H1 (cell line): ENCODE results near the gene BPIFB6. TPM values are rescaled to one million over a fixed set of nuclear protein-coding genes. Genes with fewer than 3 reads are reported as not detected.

Experiments used
- CTCF ChIA-PET: fragments of 300-600 bp; sonication (Branson Sonifier 250); formaldehyde crosslinking; loops from one replicate; lab custom pipeline; 2021; ENCODE audit not compliant: partially characterized antibody; lab: Charles Lee
- POLR2A ChIA-PET: fragments of 300-600 bp; sonication (Branson Sonifier 250); formaldehyde crosslinking; loops from one replicate; lab custom pipeline; 2021; ENCODE audit warnings: inconsistent platforms; ENCODE audit not compliant: partially characterized antibody; lab: Charles Lee
- DNase-seq, 2 experiments: peaks; one replicate each; pipeline versions ENCODE4 v3.0.0 to v3.0.0-alpha.2; 2010 to 2022; ENCODE audit warnings: low spot score in 2 of 2, low read depth in 1 of 2, mixed read lengths in 1 of 2
- FAIRE-seq: peaks from 2 replicates; lab custom pipeline; 2011; peaks lifted over from hg19 to GRCh38; lab: Jason Lieb, UNC
- H2AFZ ChIP-seq: 2 replicates; pipeline ENCODE4 v1.8.1; 2012; ENCODE audit warnings: low read length, inconsistent platforms
- H2AK5ac ChIP-seq: 2 replicates; pipeline ENCODE4 v1.6.1; 2013; ENCODE audit warnings: low read depth, low read length
- H2BK120ac ChIP-seq: replicated peaks from 2 replicates; pipeline ENCODE3; 2013; ENCODE audit warnings: low read depth, low read length, inconsistent platforms
- H2BK12ac ChIP-seq: 2 replicates; pipeline ENCODE4 v1.6.1; 2013; ENCODE audit warnings: low read depth, low read length
- H2BK15ac ChIP-seq: 2 replicates; pipeline ENCODE4 v1.6.1; 2013; ENCODE audit warnings: low read length
- H2BK20ac ChIP-seq: 2 replicates; pipeline ENCODE4 v1.6.1; 2013; ENCODE audit warnings: low read length
- H2BK5ac ChIP-seq: 2 replicates; pipeline ENCODE4 v1.6.1; 2013; ENCODE audit warnings: low read depth, low read length
- H3K14ac ChIP-seq: 2 replicates; pipeline ENCODE4 v1.6.1; 2013; ENCODE audit warnings: inconsistent platforms; ENCODE audit not compliant: insufficient read length
- H3K18ac ChIP-seq: 2 replicates; pipeline ENCODE4 v1.6.1; 2013; ENCODE audit warnings: low read length; ENCODE audit errors: extremely low read depth
- H3K23ac ChIP-seq: 2 replicates; pipeline ENCODE4 v1.6.1; 2013; ENCODE audit warnings: inconsistent platforms; ENCODE audit not compliant: insufficient read length
- H3K23me2 ChIP-seq: 2 replicates; pipeline ENCODE4 v1.6.1; 2013; ENCODE audit warnings: low read depth, low read length
- H3K27ac ChIP-seq: 2 replicates; pipeline ENCODE4 v1.6.1; 2011; ENCODE audit warnings: low read depth, low read length, inconsistent platforms
- H3K27me3 ChIP-seq, 4 experiments: replicated peaks in 1 of 4; 1 replicate in 1 of 4; 2 replicates in 3 of 4; pipeline versions ENCODE4 v1.6.1 to v1.8.1; 2011 to 2013; ENCODE audit warnings: low read length in 3 of 4, mild to moderate bottlenecking in 3 of 4, inconsistent platforms in 2 of 4, mixed read lengths in 2 of 4, moderate library complexity in 1 of 4; ENCODE audit not compliant: control insufficient read depth in 3 of 4, insufficient read depth in 3 of 4; ENCODE audit errors: extremely low read depth in 1 of 4
- H3K36me3 ChIP-seq, 4 experiments: 2 replicates each; pipeline versions ENCODE4 v1.6.1 to v1.8.1; 2011 to 2013; ENCODE audit warnings: mild to moderate bottlenecking in 4 of 4, low read length in 3 of 4, moderate library complexity in 2 of 4, control low read depth in 1 of 4, inconsistent platforms in 1 of 4; ENCODE audit not compliant: insufficient read depth in 4 of 4, control insufficient read depth in 2 of 4
- H3K4ac ChIP-seq: replicated peaks from 2 replicates; pipeline ENCODE3; 2013; ENCODE audit warnings: low read length, low read depth, mixed read lengths, inconsistent platforms; ENCODE audit not compliant: insufficient read length
- H3K4me1 ChIP-seq, 4 experiments: replicated peaks in 1 of 4; 1 replicate in 1 of 4; 2 replicates in 3 of 4; pipeline versions ENCODE4 v1.6.1 to v1.8.1; 2011 to 2013; ENCODE audit warnings: low read length in 3 of 4, inconsistent platforms in 2 of 4, mixed read lengths in 1 of 4; ENCODE audit not compliant: insufficient read depth in 4 of 4, control insufficient read depth in 3 of 4
- H3K4me2 ChIP-seq, 2 experiments: 2 replicates each; pipeline versions ENCODE4 v1.6.1 to v1.8.1; 2011 to 2013; ENCODE audit warnings: low read depth in 2 of 2, low read length in 2 of 2, control low read depth in 1 of 2, inconsistent platforms in 1 of 2, mild to moderate bottlenecking in 1 of 2; ENCODE audit not compliant: insufficient read depth in 1 of 2
- H3K4me3 ChIP-seq, 4 experiments: fragments of 200-600, 300-600 bp in 1 of 4; sonication (generic), shearing (Covaris generic), sonication (Bioruptor Twin) in 1 of 4; 2 replicates each; pipeline versions ENCODE4 v1.5.1 to v1.8.1; 2011 to 2016; ENCODE audit warnings: low read length in 4 of 4, low read depth in 3 of 4, control low read depth in 2 of 4, inconsistent platforms in 2 of 4, mild to moderate bottlenecking in 2 of 4, mixed read lengths in 1 of 4, moderate library complexity in 1 of 4; ENCODE audit not compliant: insufficient read depth in 2 of 4; ENCODE audit errors: extremely low read depth in 1 of 4
- H3K56ac ChIP-seq: replicated peaks from 2 replicates; pipeline ENCODE3; 2013; ENCODE audit warnings: low read depth, mild to moderate bottlenecking, mixed read lengths, low read length, inconsistent platforms; ENCODE audit not compliant: insufficient read length
- H3K79me1 ChIP-seq: 2 replicates; pipeline ENCODE4 v1.6.1; 2013; ENCODE audit warnings: low read depth, low read length, control low read depth
- H3K79me2 ChIP-seq, 2 experiments: 2 replicates each; pipeline versions ENCODE4 v1.6.1 to v1.8.1; 2012 to 2013; ENCODE audit warnings: low read length in 2 of 2, mild to moderate bottlenecking in 2 of 2, inconsistent platforms in 1 of 2; ENCODE audit not compliant: insufficient read depth in 2 of 2, control insufficient read depth in 1 of 2
- H3K9ac ChIP-seq, 4 experiments: replicated peaks in 1 of 4; 1 replicate in 1 of 4; 2 replicates in 3 of 4; pipeline versions ENCODE4 v1.6.1 to v1.8.1; 2011 to 2013; ENCODE audit warnings: low read depth in 3 of 4, low read length in 3 of 4, control low read depth in 2 of 4, mild to moderate bottlenecking in 2 of 4, moderate library complexity in 2 of 4, inconsistent platforms in 1 of 4; ENCODE audit errors: extremely low read depth in 1 of 4
- H3K9me3 ChIP-seq, 2 experiments: 2 replicates each; pipeline versions ENCODE4 v1.6.1 to v1.8.1; 2012 to 2013; ENCODE audit warnings: mild to moderate bottlenecking in 2 of 2, moderate library complexity in 2 of 2, control low read depth in 1 of 2, inconsistent platforms in 1 of 2, low read depth in 1 of 2, low read length in 1 of 2, mixed read lengths in 1 of 2; ENCODE audit not compliant: insufficient read depth in 2 of 2
- H4K20me1 ChIP-seq, 2 experiments: replicated peaks in 1 of 2; 2 replicates each; pipeline versions ENCODE3 to v1.8.1; 2011 to 2013; ENCODE audit warnings: inconsistent platforms in 2 of 2, low read length in 2 of 2, mild to moderate bottlenecking in 1 of 2; ENCODE audit not compliant: insufficient read depth in 2 of 2, control insufficient read depth in 1 of 2
- H4K5ac ChIP-seq: 2 replicates; pipeline ENCODE4 v1.6.1; 2013; ENCODE audit warnings: low read length, low read depth, mixed read lengths, inconsistent platforms; ENCODE audit not compliant: insufficient read length
- H4K8ac ChIP-seq: 2 replicates; pipeline ENCODE4 v1.8.0; 2013; ENCODE audit warnings: mild to moderate bottlenecking, moderate library complexity, low read length, inconsistent platforms; ENCODE audit not compliant: insufficient read depth; ENCODE audit errors: extremely low read depth
- H4K91ac ChIP-seq: replicated peaks from 2 replicates; pipeline ENCODE3; 2013; ENCODE audit warnings: low read length, mixed read lengths, inconsistent platforms; ENCODE audit not compliant: insufficient read length
- ASH2L ChIP-seq: fragments of 200-600, 300-600 bp; sonication (generic); IDR thresholded peaks from one replicate; pipeline ENCODE4 v1.7.1; 2017; ENCODE audit warnings: low read length
- CBX5 ChIP-seq: fragments of 300-800, 300-1000 bp; sonication (generic); IDR thresholded peaks from 2 replicates; pipeline ENCODE4 v1.7.1; 2016; ENCODE audit warnings: antibody characterized with exemption, low read length, low read depth
- CTCF ChIP-seq, 3 experiments: IDR thresholded peaks; 1 replicate in 2 of 3; 2 replicates in 1 of 3; pipeline versions ENCODE4 v1.5.1 to v1.6.1; 2011; ENCODE audit warnings: low read length in 3 of 3, mild to moderate bottlenecking in 3 of 3, inconsistent platforms in 2 of 3, low read depth in 1 of 3, moderate library complexity in 1 of 3; ENCODE audit not compliant: insufficient read depth in 1 of 3; ENCODE audit errors: control extremely low read depth in 1 of 3
- EGR1 ChIP-seq: IDR thresholded peaks from 2 replicates; pipeline ENCODE4 v1.6.1; 2011; ENCODE audit warnings: low read depth, low read length, borderline replicate concordance
- GTF2F1 ChIP-seq: IDR thresholded peaks from 2 replicates; pipeline ENCODE4 v1.6.1; 2012; ENCODE audit warnings: low read depth, low read length, improper control_type of control experiment, borderline replicate concordance
- HDAC2 ChIP-seq, 2 experiments: fragments of 300-600 bp in 1 of 2; sonication (generic) in 1 of 2; IDR thresholded peaks; 2 replicates each; pipeline ENCODE4 v1.6.1; 2011 to 2012; ENCODE audit warnings: low read depth in 2 of 2, low read length in 2 of 2, mild to moderate bottlenecking in 2 of 2, moderate library complexity in 2 of 2, borderline replicate concordance in 1 of 2, inconsistent platforms in 1 of 2
- JUND ChIP-seq: IDR thresholded peaks from 2 replicates; pipeline ENCODE4 v1.6.1; 2011; ENCODE audit warnings: mild to moderate bottlenecking, improper control_type of control experiment, low read length
- MAFK ChIP-seq: IDR thresholded peaks from 2 replicates; pipeline ENCODE4 v1.6.1; 2012; ENCODE audit warnings: low read depth, mild to moderate bottlenecking, improper control_type of control experiment, low read length
- POLR2A ChIP-seq, 2 experiments: IDR thresholded peaks; 1 replicate in 1 of 2; 2 replicates in 1 of 2; pipeline ENCODE4 v1.6.1; 2011; ENCODE audit warnings: low read depth in 2 of 2, low read length in 2 of 2, mild to moderate bottlenecking in 2 of 2; ENCODE audit errors: control extremely low read depth in 1 of 2
- RBBP5 ChIP-seq: IDR thresholded peaks from 2 replicates; pipeline ENCODE4 v1.7.1; 2012; ENCODE audit warnings: low read depth, mild to moderate bottlenecking, inconsistent platforms, low read length, moderate library complexity, borderline replicate concordance
- RFX5 ChIP-seq: IDR thresholded peaks from 2 replicates; pipeline ENCODE4 v1.6.1; 2011; ENCODE audit warnings: low read depth, low read length, improper control_type of control experiment, borderline replicate concordance
- SIX5 ChIP-seq: IDR thresholded peaks from 2 replicates; pipeline ENCODE4 v1.6.1; 2011; ENCODE audit warnings: mild to moderate bottlenecking, low read depth, low read length
- YY1 ChIP-seq: IDR thresholded peaks from 2 replicates; pipeline ENCODE4 v1.6.1; 2011; ENCODE audit warnings: low read depth, mild to moderate bottlenecking, low read length
- WGBS, 2 experiments: shearing (Covaris generic) in 1 of 2; methylation state at CpG; one replicate each; pipeline versions ENCODE4 v1.1.6 to v1.1.7; 2013 to 2015; ENCODE audit warnings: low lambda C conversion rate in 2 of 2, mixed read lengths in 2 of 2, inconsistent platforms in 1 of 2, low coverage in 1 of 2, missing lambda C conversion rate in 1 of 2; ENCODE audit not compliant: insufficient replicate concordance in 2 of 2, insufficient coverage in 1 of 2, insufficient read length in 1 of 2; ENCODE audit errors: extremely low coverage in 1 of 2, missing lambda C conversion rate in 1 of 2; 5-methylcytosine and 5-hydroxymethylcytosine counted together
- polyA plus RNA-seq, 7 experiments: library from polyadenylated mRNA; depleted of rRNA in 3 of 7; stranded (reverse) in 5 of 7; unstranded in 2 of 7; fragments of >200 nt in 5 of 7; fragments of 200-250 nt in 2 of 7; gene quantifications; 1 replicate in 5 of 7; 2 replicates in 1 of 7; 4 replicates in 1 of 7; pipeline versions ENCODE4 v1.2.1 to v1.2.3, GENCODE V29; 2011 to 2013; ENCODE audit warnings: missing spikeins in 2 of 7, mixed read lengths in 2 of 7
- total RNA-seq: library from RNA; stranded (reverse); fragmentation: NEBNext Ultra II Directional; extraction: Animal tissue kit (Norgen Biotek cat#: 25700); gene quantifications from 2 replicates; pipeline ENCODE4 v1.2.1, GENCODE V29; 2021

The BPIFB6 gene
- total and polyA plus RNA-seq, 2 of the 8 experiments (the other 6 are each of a cell fraction or from before 2014, with no cell fraction given) = not detected

GRCh38 chr20:33074675-33075074 lies 43.2 kb downstream of the BPIFB6 start:
- Histone ChIP-seq H4K8ac (no peak overlapping the region), H2BK5ac (no peak overlapping the region), H3K56ac (no peak overlapping the region), H3K79me1 (no peaks in the 10 kb centered on the region), H2AK5ac (no peak overlapping the region), H2BK120ac (no peak overlapping the region), H3K36me3 (no peaks in the 10 kb centered on the region), H3K23ac (no peak overlapping the region), H3K27me3 (no peaks in the 10 kb centered on the region), H2BK12ac (no peak overlapping the region), H4K91ac (no peak overlapping the region), H3K9me3 (no peaks in the 10 kb centered on the region), H4K5ac (no peak overlapping the region), H3K4ac (no peak overlapping the region), H2AFZ (no peak overlapping the region), H2BK15ac (no peak overlapping the region), H3K79me2 (no peaks in the 10 kb centered on the region), H4K20me1 (peaks cover 0 to 2% of the 10 kb centered on the region in 2 experiments), H3K9ac (no peak overlapping the region), H3K4me3 (no peak overlapping the region), H3K4me1 (no peaks in the 10 kb centered on the region), H3K27ac (no peak overlapping the region), H3K18ac (no peak overlapping the region), H3K4me2 (no peak overlapping the region), H3K23me2 (peaks cover 5% of the 10 kb centered on the region; the same call in 1 of the 2 replicates), H3K14ac (no peak overlapping the region), H2BK20ac (no peak overlapping the region)
- no peak for DNase-seq
- ChIA-PET POLR2A (no interaction called here), CTCF (interaction anchor here (0.8 to 1.8 kb wide), 3 partner anchors 21 to 165 kb away, joined by 3 to 6 read pairs (median 3); no protein-coding TSS in a partner anchor)
- no peak for FAIRE-seq
- WGBS, 2 experiments = 90 to 100% methylated on average over 1 to 2 of the region's 2 CpGs
- TF ChIP-seq EGR1 (no peak), CBX5 (no peak), RBBP5 (no peak), SIX5 (no peak), ASH2L (no peak), GTF2F1 (no peak), YY1 (no peak), POLR2A (IDR thresholded peaks at IDR 0.05; ENCODE audit: control extremely low read depth in 1 of 2, low read depth in 2 of 2, low read length in 2 of 2) (no peak), JUND (no peak), RFX5 (no peak), MAFK (no peak), CTCF (IDR thresholded peaks at IDR 0.05; ENCODE audit: control extremely low read depth in 1 of 3, insufficient read depth in 1 of 3, low read depth in 1 of 3, low read length in 3 of 3) (no peak), HDAC2 (IDR thresholded peaks at IDR 0.05; ENCODE audit: borderline replicate concordance in 1 of 2, low read depth in 2 of 2, low read length in 2 of 2) (no peak)
